ENCODE data around the gene HSD17B2.

HSD17B2 gene

GRCh38 chr16:82010649-82011048 lies 24.4 kb upstream of the HSD17B2 start:
- TF ChIP-seq FOXP2 (optimal IDR thresholded peaks at IDR 0.05; ENCODE audit: borderline replicate concordance, extremely low read depth, extremely low read length, insufficient read depth) (no peak), REST (IDR thresholded peaks at IDR 0.05; ENCODE audit: insufficient read depth in 1 of 2, low read depth in 2 of 2, low read length in 2 of 2) (no peak), POLR2AphosphoS5 (IDR thresholded peaks at IDR 0.05; ENCODE audit: low read depth, low read length) (no peak), SIN3A (IDR thresholded peaks at IDR 0.05; ENCODE audit: borderline replicate concordance, insufficient read depth, low read length) (no peak), TAF1 (IDR thresholded peaks at IDR 0.05; ENCODE audit: borderline replicate concordance, insufficient read depth, low read length) (no peak)

- TF ChIP-seq SIN3A (IDR thresholded peaks at IDR 0.05; ENCODE audit: borderline replicate concordance, insufficient read depth, low read length) (no peak), TAF1 (IDR thresholded peaks at IDR 0.05; ENCODE audit: borderline replicate concordance, insufficient read depth, low read length) (no peak), FOXP2 (optimal IDR thresholded peaks at IDR 0.05; ENCODE audit: borderline replicate concordance, extremely low read depth, extremely low read length, insufficient read depth) (no peak), REST (IDR thresholded peaks at IDR 0.05; ENCODE audit: insufficient read depth in 1 of 2, low read depth in 2 of 2, low read length in 2 of 2) (no peak), POLR2AphosphoS5 (IDR thresholded peaks at IDR 0.05; ENCODE audit: low read depth, low read length) (no peak)
Measured at GRCh38 chr16:82011199-82011641, 23.8 kb upstream of the HSD17B2 start, which contains the start of gene SDR42E1. TSS of gene SDR42E1 (minus strand) at chr16:82011470. CDS start at chr16:82000858, 10,612 bp downstream.

DNA sequence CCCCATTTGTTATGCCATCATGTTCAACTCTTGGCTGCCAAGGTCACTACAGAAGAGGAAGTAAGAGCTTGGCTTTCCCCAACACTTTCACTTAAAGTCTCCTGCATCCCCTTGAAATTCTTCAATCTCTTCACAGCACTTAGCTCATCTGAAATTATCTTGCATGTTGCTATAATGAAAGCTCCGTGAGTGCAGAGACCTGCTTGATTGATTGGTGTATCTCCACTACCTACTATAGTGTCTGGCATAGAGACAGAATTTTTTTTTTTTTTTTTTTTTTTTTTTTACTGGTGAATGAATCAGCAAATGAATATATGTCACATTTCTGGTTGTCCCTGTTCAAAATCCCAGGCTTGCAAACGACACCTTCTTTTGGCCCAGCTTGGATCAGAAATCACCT lies 21.9 kb upstream of the HSD17B2 start:
- TF ChIP-seq REST (IDR thresholded peaks at IDR 0.05; ENCODE audit: insufficient read depth in 1 of 2, low read depth in 2 of 2, low read length in 2 of 2), result no peak
- TF ChIP-seq POLR2AphosphoS5 (IDR thresholded peaks at IDR 0.05; ENCODE audit: low read depth, low read length), result no peak
- TF ChIP-seq SIN3A (IDR thresholded peaks at IDR 0.05; ENCODE audit: borderline replicate concordance, insufficient read depth, low read length), result no peak
- TF ChIP-seq TAF1 (IDR thresholded peaks at IDR 0.05; ENCODE audit: borderline replicate concordance, insufficient read depth, low read length), result no peak
- no peak for TF ChIP-seq FOXP2 (optimal IDR thresholded peaks at IDR 0.05; ENCODE audit: borderline replicate concordance, extremely low read depth, extremely low read length, insufficient read depth)

DNA sequence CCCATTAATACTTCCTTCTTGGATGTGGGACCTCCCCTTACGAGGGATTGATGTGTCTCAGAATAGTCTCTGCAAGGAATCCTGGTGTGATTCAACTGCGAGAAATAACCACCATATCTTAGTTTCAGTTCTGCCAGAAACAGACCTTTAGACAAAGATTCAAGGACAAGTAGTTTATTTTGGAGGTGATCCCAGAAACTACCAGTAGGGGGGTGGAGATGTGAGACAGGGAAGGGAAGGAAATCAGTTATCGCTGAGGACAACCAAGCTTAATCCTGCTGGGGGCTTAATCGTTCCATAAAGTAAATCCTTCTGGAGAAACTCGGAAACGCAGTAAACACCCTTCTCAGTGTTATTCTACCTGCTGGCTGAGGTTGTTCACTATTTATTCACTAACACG lies 18.8 kb upstream of the HSD17B2 start:
- TF ChIP-seq POLR2AphosphoS5 (IDR thresholded peaks at IDR 0.05; ENCODE audit: low read depth, low read length), result no peak
- TF ChIP-seq REST (IDR thresholded peaks at IDR 0.05; ENCODE audit: insufficient read depth in 1 of 2, low read depth in 2 of 2, low read length in 2 of 2), result no peak
- TF ChIP-seq FOXP2 (optimal IDR thresholded peaks at IDR 0.05; ENCODE audit: borderline replicate concordance, extremely low read depth, extremely low read length, insufficient read depth), result no peak
- TF ChIP-seq SIN3A (IDR thresholded peaks at IDR 0.05; ENCODE audit: borderline replicate concordance, insufficient read depth, low read length), result no peak
- no peak for TF ChIP-seq TAF1 (IDR thresholded peaks at IDR 0.05; ENCODE audit: borderline replicate concordance, insufficient read depth, low read length)

- TF ChIP-seq FOXP2 (optimal IDR thresholded peaks at IDR 0.05; ENCODE audit: borderline replicate concordance, extremely low read depth, extremely low read length, insufficient read depth) (no peak), SIN3A (IDR thresholded peaks at IDR 0.05; ENCODE audit: borderline replicate concordance, insufficient read depth, low read length) (no peak), POLR2AphosphoS5 (IDR thresholded peaks at IDR 0.05; ENCODE audit: low read depth, low read length) (no peak), REST (IDR thresholded peaks at IDR 0.05; ENCODE audit: insufficient read depth in 1 of 2, low read depth in 2 of 2, low read length in 2 of 2) (no peak), TAF1 (IDR thresholded peaks at IDR 0.05; ENCODE audit: borderline replicate concordance, insufficient read depth, low read length) (no peak)
Measured at GRCh38 chr16:82016964-82017363, 18.1 kb upstream of the HSD17B2 start.
